ENCODE results near the gene WSB1.

DNA sequence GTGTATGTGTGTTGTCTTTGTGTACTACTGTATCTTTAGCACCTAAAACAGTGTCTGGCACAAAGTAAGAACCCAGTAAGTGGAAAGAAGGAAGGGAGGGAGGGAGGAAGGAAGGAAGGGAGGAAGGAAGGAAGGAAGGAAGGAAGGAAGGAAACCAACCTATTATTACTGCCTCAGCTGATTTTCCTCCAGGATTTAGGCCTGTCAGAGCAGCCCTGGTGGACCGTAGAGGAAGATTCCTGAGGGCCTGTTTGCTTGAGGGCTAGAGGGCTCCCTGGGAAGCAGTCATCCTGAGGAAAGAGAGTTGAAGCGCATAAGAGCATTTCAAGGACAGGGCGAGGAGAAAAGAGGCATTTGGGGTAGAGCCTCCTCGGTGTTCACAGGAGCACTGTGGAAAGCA is 61.5 kb downstream of the WSB1 start:
- no peak for TF ChIP-seq EZH2 (IDR thresholded peaks at IDR 0.05; ENCODE audit: borderline replicate concordance, low read length)
- TF ChIP-seq, protein P1, sequence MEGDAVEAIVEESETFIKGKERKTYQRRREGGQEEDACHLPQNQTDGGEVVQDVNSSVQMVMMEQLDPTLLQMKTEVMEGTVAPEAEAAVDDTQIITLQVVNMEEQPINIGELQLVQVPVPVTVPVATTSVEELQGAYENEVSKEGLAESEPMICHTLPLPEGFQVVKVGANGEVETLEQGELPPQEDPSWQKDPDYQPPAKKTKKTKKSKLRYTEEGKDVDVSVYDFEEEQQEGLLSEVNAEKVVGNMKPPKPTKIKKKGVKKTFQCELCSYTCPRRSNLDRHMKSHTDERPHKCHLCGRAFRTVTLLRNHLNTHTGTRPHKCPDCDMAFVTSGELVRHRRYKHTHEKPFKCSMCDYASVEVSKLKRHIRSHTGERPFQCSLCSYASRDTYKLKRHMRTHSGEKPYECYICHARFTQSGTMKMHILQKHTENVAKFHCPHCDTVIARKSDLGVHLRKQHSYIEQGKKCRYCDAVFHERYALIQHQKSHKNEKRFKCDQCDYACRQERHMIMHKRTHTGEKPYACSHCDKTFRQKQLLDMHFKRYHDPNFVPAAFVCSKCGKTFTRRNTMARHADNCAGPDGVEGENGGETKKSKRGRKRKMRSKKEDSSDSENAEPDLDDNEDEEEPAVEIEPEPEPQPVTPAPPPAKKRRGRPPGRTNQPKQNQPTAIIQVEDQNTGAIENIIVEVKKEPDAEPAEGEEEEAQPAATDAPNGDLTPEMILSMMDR (IDR thresholded peaks at IDR 0.05; ENCODE audit: low read length) = no peak
